Stimulated activated CD4-positive, alpha-beta T cell treated with anti-CD3 and anti-CD28 coated beads, TNF-alpha, amount 100 ng/mL, for 24 hours (primary cell): ENCODE measurements around the gene ARHGAP35.

Experiments used
- DNase-seq, 3 experiments: peaks; one replicate each; pipeline ENCODE4 v3.0.0-alpha.2; 2020; ENCODE audit warnings: low read depth in 3 of 3

Gene ARHGAP35

GRCh38 chr19:46902402-46902766 lies 41.6 kb downstream of the ARHGAP35 start:
- DNase-seq: no peak

DNA sequence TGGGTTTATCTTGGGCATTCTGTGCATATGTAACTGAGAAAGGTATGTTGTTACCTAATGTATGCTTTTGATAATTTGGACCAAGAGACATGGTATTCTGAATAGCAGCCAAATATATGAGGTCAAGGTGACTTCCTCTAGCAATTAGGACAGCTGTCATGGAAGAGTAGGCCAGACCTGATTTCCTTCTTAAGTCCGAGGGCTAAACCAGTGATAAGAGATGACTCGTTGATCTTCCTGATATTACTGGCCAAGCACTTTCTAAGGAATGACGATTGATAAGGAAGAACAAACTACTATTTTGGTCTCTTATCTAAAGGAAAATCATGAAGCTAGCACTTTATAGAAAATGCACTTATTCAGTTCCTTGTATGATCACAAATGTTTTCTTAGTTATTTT lies 42.7 kb downstream of the ARHGAP35 start:
- DNase-seq: no peak

DNA sequence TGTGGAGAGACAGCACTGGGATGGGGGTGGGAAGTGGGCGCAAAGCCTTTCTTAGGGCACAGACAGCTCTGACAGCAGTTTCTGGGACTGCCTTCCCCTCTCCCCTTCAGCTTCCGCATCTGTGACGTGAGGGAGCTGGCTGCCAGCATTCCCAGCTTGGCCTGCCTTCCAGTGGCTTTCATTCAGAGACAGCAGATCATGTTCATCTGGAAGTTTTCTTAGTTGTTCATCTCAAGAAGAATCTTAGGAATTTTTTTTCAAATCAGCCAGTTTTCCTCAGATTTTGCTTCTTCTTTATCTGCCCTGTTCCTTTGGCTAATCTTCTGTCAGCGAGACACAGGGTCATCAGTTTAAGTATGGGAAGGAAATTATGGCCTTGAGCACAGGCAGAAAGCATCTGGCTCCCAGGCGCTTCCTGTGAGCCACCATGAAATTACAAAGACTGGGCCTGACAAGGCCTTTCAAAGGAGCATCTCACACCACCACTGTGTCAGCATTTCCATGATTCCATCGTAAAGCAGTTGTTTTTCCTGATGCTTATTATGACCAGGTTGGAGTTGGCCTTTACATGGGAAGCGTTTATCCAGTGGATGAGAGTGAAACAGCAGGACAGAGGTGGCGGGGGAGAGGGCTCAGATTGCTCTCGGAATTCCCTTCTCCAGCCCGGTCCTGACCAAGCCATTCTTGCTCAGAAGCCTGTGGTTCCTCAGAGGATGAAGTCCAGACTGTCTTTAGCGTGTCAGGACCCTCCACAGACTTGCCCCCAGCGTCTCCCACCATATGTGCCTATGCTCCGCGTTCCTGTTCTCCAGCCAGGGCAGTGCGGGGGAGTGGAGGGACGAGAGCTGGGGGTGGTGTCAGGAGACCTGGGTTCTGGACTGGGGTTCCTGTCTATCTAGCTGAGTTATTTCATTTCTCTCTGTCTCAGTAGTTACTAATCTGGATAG lies 43.6 kb downstream of the ARHGAP35 start:
- no peak for DNase-seq

DNA sequence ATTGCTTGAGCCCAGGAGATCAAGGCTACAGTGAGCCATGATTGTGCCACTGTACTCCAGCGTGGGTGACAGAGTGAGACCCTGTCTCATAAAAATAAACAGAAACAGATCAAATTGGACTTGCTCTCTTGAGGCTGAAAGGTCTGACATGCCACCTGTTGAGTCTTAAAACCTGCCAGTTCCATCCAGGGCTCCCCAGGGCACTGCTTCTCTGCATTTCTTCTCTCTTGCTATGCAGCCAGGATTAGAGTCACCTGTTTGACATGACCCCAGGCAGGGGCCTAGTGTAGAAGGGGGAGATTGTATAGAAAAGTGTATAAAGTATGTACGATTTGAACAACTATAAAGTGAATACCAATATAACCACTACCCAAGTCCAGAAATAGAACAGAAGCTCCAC lies 45.4 kb downstream of the ARHGAP35 start:
- DNase-seq: no peak

- DNase-seq: no peak
Measured at GRCh38 chr19:46907880-46908279, 47.1 kb downstream of the ARHGAP35 start.

DNA sequence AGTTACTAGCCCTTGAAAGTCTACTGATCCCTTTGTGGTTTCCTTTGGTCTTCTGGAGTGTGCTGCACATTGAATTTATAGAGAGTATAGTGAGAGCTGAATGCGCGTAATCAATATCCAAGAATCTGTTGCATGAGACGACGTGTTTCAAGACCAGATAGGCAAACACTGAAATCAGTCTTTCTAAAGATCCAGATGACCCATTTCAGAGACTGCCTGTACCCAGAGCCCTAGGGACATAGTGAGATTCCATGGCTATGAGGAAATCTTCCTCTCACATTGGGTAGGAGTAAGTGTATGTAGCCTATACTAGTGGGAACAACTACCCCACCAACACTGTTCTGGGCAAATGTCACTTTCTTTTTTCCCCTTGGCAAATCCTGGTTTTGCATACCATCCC lies 48.6 kb downstream of the ARHGAP35 start:
- no peak for DNase-seq
